ENCODE data around the gene KRT28. TPM values are rescaled to one million over a fixed set of nuclear protein-coding genes. Genes with fewer than 3 reads are reported as not detected.

The KRT28 gene
- polyA plus RNA-seq, 1 donor (not counting 4 experiments of a cell fraction or from before 2014, with no cell fraction given), result not detected

DNA sequence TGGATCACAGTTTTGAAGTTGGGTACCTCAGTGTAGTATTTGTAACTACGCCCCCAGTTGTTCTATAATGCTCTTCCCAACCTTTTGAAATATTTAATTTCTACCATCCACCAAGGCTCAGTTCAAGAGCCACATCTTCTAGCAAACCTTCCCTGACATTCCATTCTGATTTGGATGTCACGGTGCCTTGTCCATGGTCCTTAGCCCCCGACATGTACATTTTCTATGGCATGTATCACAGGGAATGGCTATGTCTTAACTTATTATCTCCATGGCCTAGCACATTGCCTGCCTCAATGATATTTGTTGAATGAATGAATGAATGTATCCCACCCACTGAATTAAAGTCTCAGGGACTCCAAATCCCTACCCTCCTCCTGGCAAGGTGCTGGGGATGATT is 6.4 kb upstream of the KRT28 start:
- DNase-seq (ENCODE audit: low read depth, low spot score) (no peak), FAIRE-seq (no peak)
- Histone ChIP-seq H3K9me1 (ENCODE audit: control insufficient read depth, extremely low read depth, insufficient read depth, low read length) (no peaks in the 10 kb centered on the region), H3K4me2 (ENCODE audit: control insufficient read depth, extremely low read depth, insufficient read depth, low read depth, low read length) (no peak overlapping the region), H2AFZ (ENCODE audit: control insufficient read depth, low read length) (no peak overlapping the region), H3K36me3 (ENCODE audit: control insufficient read depth in 2 of 2, extremely low read depth in 1 of 2, insufficient read depth in 2 of 2, low read length in 2 of 2) (no peaks in the 10 kb centered on the region), H4K20me1 (ENCODE audit: control insufficient read depth, extremely low read depth, insufficient read depth, low read length) (no peaks in the 10 kb centered on the region), H3K9me3 (ENCODE audit: control insufficient read depth, low read depth, low read length) (no peaks in the 10 kb centered on the region), H3K27ac (ENCODE audit: control insufficient read depth, insufficient read depth, low read length) (no peak overlapping the region), H3K4me3 (ENCODE audit: control insufficient read depth in 2 of 3, extremely low read depth in 1 of 3, insufficient read depth in 2 of 3, low read depth in 1 of 3, low read length in 3 of 3) (no peak overlapping the region), H3K4me1 (ENCODE audit: control insufficient read depth, extremely low read depth, insufficient read depth, low read length) (no peaks in the 10 kb centered on the region), H3K9ac (ENCODE audit: control insufficient read depth, extremely low read depth, insufficient read depth, low read length) (no peak overlapping the region), H3K79me2 (ENCODE audit: control insufficient read depth, insufficient read depth, low read length) (no peaks in the 10 kb centered on the region), H3K27me3 (ENCODE audit: control insufficient read depth, extremely low read depth, insufficient read depth, low read length) (no peaks in the 10 kb centered on the region)
- dilution Hi-C loops (cut with MboI; ENCODE audit: extremely low pct_ligation_motif_present, low sequenced_read_pairs), result no loop called here
- no peak for TF ChIP-seq EZH2 (IDR thresholded peaks at IDR 0.05; ENCODE audit: low read length)
- TF ChIP-seq, protein P1, sequence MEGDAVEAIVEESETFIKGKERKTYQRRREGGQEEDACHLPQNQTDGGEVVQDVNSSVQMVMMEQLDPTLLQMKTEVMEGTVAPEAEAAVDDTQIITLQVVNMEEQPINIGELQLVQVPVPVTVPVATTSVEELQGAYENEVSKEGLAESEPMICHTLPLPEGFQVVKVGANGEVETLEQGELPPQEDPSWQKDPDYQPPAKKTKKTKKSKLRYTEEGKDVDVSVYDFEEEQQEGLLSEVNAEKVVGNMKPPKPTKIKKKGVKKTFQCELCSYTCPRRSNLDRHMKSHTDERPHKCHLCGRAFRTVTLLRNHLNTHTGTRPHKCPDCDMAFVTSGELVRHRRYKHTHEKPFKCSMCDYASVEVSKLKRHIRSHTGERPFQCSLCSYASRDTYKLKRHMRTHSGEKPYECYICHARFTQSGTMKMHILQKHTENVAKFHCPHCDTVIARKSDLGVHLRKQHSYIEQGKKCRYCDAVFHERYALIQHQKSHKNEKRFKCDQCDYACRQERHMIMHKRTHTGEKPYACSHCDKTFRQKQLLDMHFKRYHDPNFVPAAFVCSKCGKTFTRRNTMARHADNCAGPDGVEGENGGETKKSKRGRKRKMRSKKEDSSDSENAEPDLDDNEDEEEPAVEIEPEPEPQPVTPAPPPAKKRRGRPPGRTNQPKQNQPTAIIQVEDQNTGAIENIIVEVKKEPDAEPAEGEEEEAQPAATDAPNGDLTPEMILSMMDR (optimal IDR thresholded peaks at IDR 0.05 in 1 of 3, IDR thresholded peaks at IDR 0.05 in 1 of 3, conservative IDR thresholded peaks at IDR 0.05 in 1 of 3; ENCODE audit: extremely low read depth in 1 of 3, insufficient read depth in 2 of 3, low read length in 3 of 3), result no peak

DNA sequence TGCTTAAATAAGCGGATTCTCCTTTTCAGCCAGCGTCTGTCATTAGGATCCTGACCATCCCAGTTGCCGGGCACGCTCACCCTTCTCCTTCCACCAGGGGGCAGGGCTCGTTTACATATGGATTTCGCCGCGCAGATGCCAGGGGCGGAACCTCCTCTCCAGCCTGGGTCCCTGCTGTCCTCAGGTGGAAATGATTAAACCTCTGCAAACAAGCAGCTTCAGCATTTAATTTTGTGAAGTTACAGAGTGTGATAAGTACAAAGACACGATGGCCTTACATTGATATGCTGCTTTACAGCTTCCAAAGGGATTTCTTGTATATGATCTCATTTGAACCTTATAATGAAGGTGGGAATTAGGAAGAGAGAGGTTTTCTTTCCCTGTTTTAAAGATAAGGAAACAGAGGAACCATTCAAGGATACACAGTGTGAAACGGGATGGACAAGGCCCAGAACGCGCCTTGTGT is 3.9 kb upstream of the KRT28 start:
- H2AFZ ChIP-seq (ENCODE audit: control insufficient read depth, low read length), result no peak overlapping the region
- H3K4me3 ChIP-seq (ENCODE audit: control insufficient read depth in 2 of 3, extremely low read depth in 1 of 3, insufficient read depth in 2 of 3, low read depth in 1 of 3, low read length in 3 of 3), result no peak overlapping the region
- TF ChIP-seq EZH2 (IDR thresholded peaks at IDR 0.05; ENCODE audit: low read length), result no peak
- TF ChIP-seq, protein P1 (optimal IDR thresholded peaks at IDR 0.05 in 1 of 3, IDR thresholded peaks at IDR 0.05 in 1 of 3, conservative IDR thresholded peaks at IDR 0.05 in 1 of 3; ENCODE audit: extremely low read depth in 1 of 3, insufficient read depth in 2 of 3, low read length in 3 of 3), result peak; percentile 84 to 97 (median 93)
- dilution Hi-C loops (cut with MboI; ENCODE audit: extremely low pct_ligation_motif_present, low sequenced_read_pairs), result no loop called here
- H3K27me3 ChIP-seq (ENCODE audit: control insufficient read depth, extremely low read depth, insufficient read depth, low read length), result peaks cover 5% of the 10 kb centered on the region
- FAIRE-seq, result peak; percentile 34
- H4K20me1 ChIP-seq (ENCODE audit: control insufficient read depth, extremely low read depth, insufficient read depth, low read length), result no peaks in the 10 kb centered on the region
- DNase-seq (ENCODE audit: low read depth, low spot score), result peak; percentile 19
- no peaks in the 10 kb centered on the region for H3K9me1 ChIP-seq (ENCODE audit: control insufficient read depth, extremely low read depth, insufficient read depth, low read length)
- H3K79me2 ChIP-seq (ENCODE audit: control insufficient read depth, insufficient read depth, low read length), result no peaks in the 10 kb centered on the region
- H3K27ac ChIP-seq (ENCODE audit: control insufficient read depth, insufficient read depth, low read length), result no peak overlapping the region
- no peak overlapping the region for H3K9ac ChIP-seq (ENCODE audit: control insufficient read depth, extremely low read depth, insufficient read depth, low read length)
- H3K4me1 ChIP-seq (ENCODE audit: control insufficient read depth, extremely low read depth, insufficient read depth, low read length), result no peaks in the 10 kb centered on the region
- no peak overlapping the region for H3K4me2 ChIP-seq (ENCODE audit: control insufficient read depth, extremely low read depth, insufficient read depth, low read depth, low read length)
- H3K36me3 ChIP-seq (ENCODE audit: control insufficient read depth in 2 of 2, extremely low read depth in 1 of 2, insufficient read depth in 2 of 2, low read length in 2 of 2), result no peaks in the 10 kb centered on the region
- H3K9me3 ChIP-seq (ENCODE audit: control insufficient read depth, low read depth, low read length), result no peaks in the 10 kb centered on the region

Data from keratinocyte (primary cell).